HG03280 (cell line): ENCODE data around the gene CSF1.
"Not testable (repeated sequence)": the region's sequence is repeated elsewhere in the genome, so short reads cannot be mapped to it uniquely, and the experiment has no call there.

Experiments used
- ATAC-seq: cut with Tn5 transposase; IDR thresholded peaks from one replicate; pipeline ENCODE4 v1.9.1; 2021; ENCODE audit warnings: mild to moderate bottlenecking, moderate library complexity; ENCODE audit not compliant: unreplicated experiment

The CSF1 gene

DNA sequence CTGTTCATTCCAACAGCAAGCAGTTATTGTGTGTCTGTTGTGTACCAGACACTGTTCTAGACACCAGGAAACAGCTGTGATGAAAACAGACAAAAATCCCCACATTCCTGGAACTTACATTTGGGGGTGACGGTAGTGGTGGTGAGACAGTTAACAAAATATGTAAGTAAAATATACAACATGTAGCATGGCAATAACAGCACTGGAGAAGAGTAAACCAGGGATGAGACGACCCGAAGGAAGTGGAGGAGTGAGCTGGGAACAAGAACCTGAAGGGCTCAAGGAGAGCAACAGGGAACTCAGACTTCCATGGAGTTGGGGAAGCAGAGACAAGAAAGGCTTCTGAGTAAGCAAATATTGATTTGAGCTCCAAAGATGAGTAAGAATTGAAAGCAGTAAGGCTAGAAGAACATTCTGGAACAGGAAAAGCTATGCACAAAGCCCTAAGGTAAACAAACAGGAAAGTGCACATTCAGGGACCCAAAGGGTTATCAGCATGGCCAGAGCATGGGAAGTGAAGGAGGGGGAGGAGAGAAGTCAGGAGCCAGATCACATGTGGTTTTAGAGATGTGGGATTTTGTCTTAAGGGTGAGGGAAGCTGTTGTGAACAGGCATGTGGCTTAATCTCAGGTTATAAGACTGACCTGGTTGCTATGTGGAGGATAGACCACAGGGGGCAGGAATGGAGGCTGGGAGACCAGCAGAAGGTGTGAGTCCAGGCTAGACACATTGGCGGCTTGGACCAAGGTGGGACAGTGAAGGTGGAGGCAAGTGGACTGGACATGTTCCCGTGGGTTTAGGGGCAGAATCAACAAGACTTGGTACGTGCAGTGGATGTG lies 7.3 kb downstream of the CSF1 start:
- ATAC-seq: no peak

DNA sequence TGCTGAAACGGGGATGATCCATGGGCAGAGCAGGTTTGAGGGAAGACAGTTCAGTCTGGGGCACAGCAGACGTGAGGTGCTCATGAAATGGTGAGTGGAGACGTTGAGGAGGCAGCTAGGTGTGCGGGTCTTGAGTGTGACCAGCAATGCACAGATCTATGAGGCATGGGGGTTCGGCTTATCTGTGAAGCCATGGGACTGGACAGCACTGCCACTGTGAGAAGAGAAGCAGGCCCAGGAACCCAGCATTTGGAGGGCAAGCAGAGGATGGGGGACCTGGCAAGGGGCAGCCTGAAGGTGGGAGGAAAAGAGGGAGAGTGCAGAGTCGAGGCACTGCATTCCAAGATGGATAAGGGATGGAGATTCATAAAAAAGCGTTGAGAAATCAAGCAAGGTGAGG lies 8.0 kb downstream of the CSF1 start:
- no peak for ATAC-seq

DNA sequence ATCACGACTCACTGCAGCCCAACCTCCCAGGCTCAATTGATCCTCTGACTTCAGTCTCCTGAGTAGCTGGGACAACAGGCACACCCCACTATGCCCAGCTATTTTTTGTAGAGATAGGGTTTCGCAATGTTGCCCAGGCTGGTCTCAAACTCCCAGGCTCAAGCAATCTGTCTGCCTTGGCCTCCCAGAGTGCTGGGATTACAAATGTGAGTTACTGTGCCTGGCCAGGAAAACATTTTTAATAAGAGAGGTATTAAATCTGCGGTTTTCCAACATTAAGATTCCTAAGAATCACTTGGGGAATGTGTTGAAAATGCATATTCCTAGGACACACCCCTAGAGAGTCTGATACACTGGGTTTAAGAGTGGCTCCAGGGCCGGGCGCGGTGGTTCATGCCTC lies 8.7 kb downstream of the CSF1 start:
- no peak for ATAC-seq

DNA sequence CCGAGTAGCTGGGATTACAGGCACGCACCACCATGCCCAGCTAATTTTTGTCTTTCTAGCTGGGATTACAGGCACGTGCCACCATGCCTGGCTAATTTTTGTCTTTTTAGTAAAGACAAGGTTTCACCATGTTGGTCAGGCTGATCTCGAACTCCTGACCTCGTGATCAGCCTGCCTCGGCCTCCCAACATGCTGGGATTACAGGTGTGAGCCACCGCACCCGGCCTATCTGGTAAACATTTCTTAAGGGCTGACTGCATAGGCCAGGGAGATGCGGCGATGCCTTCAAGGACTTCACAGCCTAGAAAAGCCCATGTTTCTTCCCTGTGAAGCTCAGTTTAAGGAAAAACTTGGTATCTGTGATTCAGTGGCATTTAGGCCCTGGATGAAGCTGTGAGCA lies 9.7 kb downstream of the CSF1 start:
- not testable (repeated sequence) for ATAC-seq

DNA sequence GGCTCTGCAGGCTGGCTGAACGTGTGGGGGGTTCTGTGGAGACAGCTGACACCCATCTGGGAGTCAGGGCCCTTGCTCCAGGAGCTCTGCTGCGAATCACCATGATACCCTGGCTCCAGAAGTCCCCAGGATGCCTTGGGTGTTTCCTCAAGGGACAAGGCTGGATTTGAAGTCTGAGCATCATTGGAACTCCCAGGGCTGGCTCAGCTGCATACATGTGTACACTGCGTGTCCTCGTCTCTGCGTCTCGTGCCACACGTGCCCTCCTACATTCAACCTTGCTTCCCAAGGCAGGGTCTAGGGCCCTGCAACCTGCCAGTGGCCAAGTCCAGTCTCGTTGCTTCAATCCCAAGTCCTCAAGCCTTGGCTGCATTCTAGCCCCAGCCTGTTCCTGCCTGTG lies 11.7 kb downstream of the CSF1 start:
- no peak for ATAC-seq

DNA sequence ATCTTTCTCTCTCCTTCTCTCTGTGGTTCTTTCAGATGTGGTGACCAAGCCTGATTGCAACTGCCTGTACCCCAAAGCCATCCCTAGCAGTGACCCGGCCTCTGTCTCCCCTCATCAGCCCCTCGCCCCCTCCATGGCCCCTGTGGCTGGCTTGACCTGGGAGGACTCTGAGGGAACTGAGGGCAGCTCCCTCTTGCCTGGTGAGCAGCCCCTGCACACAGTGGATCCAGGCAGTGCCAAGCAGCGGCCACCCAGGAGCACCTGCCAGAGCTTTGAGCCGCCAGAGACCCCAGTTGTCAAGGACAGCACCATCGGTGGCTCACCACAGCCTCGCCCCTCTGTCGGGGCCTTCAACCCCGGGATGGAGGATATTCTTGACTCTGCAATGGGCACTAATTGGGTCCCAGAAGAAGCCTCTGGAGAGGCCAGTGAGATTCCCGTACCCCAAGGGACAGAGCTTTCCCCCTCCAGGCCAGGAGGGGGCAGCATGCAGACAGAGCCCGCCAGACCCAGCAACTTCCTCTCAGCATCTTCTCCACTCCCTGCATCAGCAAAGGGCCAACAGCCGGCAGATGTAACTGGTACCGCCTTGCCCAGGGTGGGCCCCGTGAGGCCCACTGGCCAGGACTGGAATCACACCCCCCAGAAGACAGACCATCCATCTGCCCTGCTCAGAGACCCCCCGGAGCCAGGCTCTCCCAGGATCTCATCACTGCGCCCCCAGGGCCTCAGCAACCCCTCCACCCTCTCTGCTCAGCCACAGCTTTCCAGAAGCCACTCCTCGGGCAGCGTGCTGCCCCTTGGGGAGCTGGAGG lies 12.7 kb downstream of the CSF1 start:
- no peak for ATAC-seq

DNA sequence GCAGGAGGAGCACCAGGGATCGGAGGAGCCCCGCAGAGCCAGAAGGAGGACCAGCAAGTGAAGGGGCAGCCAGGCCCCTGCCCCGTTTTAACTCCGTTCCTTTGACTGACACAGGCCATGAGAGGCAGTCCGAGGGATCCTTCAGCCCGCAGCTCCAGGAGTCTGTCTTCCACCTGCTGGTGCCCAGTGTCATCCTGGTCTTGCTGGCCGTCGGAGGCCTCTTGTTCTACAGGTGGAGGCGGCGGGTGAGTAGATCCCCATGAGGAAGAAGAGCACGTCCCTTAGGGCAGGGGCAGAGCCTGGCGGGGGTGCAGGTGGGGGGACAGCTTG lies 13.3 kb downstream of the CSF1 start:
- ATAC-seq: no peak

DNA sequence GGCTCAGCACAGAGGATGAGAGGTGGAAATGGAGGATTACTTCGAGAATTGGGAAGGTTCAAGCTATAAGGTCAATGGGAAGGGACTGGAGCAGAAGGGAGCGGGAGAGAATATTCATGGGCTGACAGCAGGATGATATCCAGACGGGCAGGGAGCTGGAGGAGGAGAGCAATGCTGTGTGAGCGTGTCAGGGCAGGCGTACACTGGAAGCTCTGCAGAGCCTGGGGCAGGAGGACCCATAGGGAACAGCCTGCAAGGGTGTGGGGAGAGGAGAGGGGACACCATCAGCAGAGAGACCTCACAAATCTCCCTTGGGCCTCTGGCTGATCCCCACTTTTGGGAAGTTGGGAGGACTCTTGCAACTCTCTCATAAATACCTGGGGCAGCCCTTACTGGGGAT lies 13.7 kb downstream of the CSF1 start:
- no peak for ATAC-seq

DNA sequence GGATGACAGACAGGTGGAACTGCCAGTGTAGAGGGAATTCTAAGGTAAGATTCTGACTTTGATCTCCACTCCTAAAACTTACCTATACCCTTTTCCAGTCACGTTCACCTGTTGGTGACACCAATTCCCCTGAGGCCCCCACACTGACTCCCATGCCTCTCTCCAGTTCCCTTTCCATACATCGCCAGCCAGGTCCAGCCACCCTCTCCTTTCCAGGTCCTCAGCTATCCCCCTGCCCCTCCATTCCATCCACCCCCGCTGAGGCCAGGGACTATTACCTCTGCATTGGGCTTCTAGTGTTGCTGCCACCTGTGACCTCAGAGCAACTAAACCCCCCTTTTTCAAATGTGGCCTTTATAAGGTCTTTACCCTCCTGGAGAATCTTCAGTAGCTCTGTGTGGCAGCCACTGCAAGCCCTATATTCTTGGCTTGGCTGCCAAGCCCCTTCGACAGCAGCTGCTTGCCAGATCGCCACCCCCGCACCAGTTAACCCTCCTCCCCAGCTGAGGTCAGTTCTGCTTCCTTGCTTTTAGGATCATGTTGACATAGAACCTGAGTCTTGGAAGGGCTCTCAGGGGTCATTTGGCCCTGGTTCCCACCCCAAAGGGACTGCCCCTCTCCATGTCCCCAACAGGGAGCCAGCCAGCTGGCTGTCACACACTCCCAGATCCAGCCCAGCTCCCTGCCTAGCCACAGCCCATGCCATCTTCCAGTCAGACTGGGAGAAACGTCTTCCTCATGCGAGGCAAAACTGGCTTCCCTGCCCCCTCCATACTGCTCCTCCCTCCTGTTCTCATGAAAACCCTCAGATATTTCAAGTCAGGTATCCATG lies 14.7 kb downstream of the CSF1 start:
- ATAC-seq: no peak

DNA sequence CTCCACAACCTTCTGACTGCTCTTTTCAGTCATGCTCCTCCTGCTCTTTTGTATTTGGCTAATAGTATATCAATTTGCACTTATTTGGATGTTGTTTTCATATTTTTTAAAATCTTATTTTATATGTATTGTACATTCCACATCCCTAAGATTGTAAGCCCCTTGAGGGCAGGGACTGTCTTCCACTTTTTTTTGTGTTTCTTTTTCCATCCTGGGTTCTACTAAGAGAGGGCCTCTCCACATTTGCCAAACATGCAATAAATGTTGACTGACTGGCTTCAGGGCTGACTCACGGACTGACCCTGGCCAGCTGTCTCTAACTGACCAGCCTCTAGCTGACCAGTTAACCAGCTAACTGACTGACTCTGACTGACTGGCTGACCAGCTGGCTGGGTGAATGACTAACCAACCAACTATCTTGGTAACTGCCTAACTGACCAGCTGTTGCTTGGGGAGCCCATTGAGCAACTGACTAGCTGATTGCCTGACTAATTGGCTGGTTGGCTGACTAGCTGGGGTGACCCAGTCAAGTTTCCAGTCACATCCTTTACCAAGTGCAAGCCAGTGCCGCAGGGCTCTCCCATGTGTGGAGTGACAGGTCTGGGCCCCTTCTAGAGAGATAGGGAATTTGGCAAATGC lies 16.1 kb downstream of the CSF1 start:
- ATAC-seq: no peak

DNA sequence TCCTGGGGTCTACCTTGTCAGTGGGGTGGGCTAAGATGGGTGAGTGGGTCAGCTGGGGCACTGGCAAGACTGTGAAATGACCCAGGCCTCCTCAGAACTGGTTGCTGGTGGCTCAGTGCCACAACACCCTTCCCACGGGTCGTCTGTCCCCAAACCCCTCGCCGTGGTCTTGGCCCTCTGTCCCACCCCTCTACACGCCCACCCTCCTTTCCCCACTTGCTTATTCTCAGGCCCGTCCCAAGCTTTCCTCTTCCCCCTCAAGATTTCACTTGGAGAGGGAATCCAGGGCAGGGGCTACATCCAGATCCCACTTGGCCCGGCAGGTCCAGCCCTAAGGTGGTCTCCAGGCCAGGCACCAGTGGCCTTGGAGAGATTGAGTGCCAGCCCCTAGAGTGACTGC lies 16.7 kb downstream of the CSF1 start:
- ATAC-seq: no peak

DNA sequence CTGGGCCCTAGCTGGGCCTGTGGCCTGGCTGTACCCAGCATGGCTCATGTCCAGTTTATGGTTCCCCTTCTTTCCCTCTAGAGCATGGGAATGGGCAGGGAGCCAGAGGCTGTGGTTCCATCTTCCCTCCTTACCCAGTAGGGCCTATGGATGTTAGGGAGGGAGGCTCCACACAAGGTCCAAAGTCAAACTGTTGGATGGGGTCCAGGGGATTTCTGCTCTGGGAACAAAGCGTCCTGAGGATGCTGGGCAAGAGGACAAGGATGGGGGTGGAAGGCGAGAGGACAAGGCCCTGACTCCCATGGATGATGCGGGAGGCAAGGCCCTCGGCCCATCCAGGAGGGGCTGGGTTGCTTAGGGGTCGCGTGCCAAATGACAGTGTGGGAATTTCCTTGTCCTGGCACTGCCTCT lies 17.3 kb downstream of the CSF1 start:
- no peak for ATAC-seq

DNA sequence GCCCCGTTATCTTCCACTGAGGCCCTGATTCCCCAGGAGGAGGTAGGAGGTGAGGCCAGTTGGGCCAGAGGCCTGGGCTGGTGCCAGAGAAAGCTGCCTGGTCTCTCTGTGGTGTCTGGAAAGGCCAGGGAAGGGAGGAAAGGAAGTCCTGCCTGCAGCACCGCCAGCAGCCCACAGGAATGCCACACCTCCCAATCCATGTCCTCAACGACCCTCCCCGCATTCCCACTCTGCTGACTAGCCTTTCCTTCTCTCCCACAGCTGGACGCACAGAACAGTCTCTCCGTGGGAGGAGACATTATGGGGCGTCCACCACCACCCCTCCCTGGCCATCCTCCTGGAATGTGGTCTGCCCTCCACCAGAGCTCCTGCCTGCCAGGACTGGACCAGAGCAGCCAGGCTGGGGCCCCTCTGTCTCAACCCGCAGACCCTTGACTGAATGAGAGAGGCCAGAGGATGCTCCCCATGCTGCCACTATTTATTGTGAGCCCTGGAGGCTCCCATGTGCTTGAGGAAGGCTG lies 18.0 kb downstream of the CSF1 start:
- no peak for ATAC-seq

DNA sequence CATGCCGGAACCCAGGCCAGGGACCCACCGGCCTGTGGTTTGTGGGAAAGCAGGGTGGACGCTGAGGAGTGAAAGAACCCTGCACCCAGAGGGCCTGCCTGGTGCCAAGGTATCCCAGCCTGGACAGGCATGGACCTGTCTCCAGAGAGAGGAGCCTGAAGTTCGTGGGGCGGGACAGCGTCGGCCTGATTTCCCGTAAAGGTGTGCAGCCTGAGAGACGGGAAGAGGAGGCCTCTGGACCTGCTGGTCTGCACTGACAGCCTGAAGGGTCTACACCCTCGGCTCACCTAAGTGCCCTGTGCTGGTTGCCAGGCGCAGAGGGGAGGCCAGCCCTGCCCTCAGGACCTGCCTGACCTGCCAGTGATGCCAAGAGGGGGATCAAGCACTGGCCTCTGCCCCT lies 18.5 kb downstream of the CSF1 start:
- no peak for ATAC-seq

DNA sequence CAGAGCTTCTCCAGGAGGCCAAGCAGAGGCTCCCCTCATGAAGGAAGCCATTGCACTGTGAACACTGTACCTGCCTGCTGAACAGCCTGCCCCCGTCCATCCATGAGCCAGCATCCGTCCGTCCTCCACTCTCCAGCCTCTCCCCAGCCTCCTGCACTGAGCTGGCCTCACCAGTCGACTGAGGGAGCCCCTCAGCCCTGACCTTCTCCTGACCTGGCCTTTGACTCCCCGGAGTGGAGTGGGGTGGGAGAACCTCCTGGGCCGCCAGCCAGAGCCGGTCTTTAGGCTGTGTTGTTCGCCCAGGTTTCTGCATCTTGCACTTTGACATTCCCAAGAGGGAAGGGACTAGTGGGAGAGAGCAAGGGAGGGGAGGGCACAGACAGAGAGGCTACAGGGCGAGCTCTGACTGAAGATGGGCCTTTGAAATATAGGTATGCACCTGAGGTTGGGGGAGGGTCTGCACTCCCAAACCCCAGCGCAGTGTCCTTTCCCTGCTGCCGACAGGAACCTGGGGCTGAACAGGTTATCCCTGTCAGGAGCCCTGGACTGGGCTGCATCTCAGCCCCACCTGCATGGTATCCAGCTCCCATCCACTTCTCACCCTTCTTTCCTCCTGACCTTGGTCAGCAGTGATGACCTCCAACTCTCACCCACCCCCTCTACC lies 19.1 kb downstream of the CSF1 start:
- ATAC-seq: no peak

DNA sequence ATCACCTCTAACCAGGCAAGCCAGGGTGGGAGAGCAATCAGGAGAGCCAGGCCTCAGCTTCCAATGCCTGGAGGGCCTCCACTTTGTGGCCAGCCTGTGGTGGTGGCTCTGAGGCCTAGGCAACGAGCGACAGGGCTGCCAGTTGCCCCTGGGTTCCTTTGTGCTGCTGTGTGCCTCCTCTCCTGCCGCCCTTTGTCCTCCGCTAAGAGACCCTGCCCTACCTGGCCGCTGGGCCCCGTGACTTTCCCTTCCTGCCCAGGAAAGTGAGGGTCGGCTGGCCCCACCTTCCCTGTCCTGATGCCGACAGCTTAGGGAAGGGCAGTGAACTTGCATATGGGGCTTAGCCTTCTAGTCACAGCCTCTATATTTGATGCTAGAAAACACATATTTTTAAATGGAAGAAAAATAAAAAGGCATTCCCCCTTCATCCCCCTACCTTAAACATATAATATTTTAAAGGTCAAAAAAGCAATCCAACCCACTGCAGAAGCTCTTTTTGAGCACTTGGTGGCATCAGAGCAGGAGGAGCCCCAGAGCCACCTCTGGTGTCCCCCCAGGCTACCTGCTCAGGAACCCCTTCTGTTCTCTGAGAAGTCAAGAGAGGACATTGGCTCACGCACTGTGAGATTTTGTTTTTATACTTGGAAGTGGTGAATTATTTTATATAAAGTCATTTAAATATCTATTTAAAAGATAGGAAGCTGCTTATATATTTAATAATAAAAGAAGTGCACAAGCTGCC lies 19.8 kb downstream of the CSF1 start:
- ATAC-seq: no peak

DNA sequence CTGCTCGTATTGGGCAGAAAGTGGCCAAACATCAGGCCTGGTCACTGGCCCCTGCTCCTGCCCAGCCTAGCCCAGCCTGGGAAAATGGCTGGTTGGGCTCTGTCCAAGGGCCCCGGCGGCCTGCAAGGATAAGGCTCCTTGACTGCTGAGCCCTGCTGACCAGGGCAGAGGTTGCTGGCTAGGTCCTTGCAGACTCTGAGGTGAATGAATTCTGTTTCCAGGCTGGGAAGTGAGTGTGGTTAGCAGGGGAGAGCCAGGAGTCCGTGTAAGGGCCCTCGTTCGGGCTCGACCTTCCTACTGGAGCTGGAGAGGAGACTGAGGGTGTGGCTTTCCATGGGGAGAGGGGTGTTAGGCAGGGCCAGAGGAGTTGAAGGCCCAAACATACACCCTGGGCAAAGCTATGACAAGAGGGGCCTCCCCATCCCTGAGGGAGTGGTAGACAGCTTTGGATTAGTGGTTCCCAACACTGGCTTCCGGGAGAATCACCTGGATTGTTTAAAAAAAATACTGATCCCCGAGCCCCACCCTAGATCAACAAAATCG lies 20.6 kb downstream of the CSF1 start:
- no peak for ATAC-seq

DNA sequence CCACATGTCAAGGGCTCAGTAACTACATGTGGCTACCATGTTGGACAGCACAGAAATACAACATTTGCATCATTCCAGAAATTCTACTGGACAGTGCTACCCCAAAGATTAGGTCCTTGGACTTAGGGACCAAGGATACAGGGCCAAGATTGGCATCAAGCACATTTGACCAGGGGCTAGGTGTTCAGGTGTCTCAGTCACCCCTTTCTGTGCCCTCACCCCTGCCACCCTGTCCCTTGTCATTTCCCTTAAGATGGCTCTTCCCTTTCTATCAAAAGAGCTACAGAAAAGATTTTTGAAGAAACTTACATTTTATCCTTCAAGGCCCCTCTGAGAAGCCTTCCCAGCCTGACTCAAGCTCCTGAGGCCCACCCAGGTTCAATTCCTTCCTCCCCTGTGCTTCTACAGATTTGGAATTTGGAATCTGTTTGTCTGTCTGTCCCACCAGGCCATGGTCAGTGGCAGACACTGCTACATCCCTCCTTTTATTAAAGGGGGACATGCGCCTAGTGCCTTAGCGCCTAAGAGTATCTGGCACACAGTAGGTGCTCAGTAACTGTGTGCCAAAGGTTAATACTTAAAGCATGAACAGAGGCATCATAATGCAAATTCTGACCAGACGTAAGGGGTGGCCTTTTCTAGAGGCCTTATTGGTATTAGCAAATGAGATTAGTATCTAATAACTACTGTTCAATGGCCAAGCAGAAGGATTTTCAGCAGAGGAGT lies 21.4 kb downstream of the CSF1 start:
- ATAC-seq: no peak

DNA sequence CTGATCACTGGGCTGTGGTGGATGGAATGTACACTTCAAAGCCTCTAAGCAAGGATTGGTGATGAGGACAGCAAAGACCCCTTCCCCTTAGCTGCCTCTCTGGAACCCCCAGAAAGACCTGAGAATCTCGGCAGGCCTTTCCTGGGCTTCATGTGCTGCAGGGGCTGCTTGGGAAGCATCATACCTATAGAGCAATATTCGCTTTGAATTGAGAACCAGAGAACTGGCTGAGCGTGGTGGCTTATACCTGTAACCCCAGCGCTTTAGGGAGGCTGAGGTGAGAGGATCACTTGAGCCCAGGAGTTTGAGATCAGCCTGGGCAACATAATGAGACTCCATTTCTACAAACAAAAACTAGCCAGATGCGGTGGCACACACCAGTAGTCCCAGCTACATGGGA lies 22.0 kb downstream of the CSF1 start:
- ATAC-seq: no peak
